CD4-positive, alpha-beta T cell treated with Interleukin-6 for 4 hours (primary cell): ENCODE measurements around the gene WRAP73.
A peak's percentile ranks its signal among the peaks of the same experiment; 100 is the strongest.

Source experiments
- DNase-seq: peaks from one replicate; pipeline ENCODE4 v3.0.0-alpha.2; 2020; ENCODE audit warnings: mixed read lengths

WRAP73 gene

GRCh38 chr1:3649342-3650247, at the start of gene WRAP73:
WRAP73 (minus strand) TSS chr1:3650103; CDS start chr1:3649999, 104 bp downstream.
- peak; percentile 92 for DNase-seq

DNA sequence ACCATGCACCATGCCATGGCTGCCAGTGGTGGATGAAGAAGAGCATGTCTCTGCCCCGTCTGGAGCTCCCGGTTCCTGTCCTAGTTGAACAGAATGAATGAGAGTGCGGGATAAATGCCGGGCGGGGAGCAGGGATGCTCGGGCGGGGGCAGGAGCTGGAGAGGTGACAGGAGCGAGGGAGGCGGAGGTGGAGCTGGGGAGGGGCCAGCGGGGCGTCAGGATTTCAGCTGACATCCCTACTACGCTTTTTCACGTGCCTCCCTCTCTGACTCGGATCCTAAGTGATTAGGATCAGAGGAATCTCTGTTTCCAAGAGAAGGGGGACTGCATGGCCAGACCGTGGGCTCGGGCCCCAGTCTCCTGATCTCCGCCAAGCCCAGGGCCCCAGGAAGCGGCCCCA, 49.7 kb upstream of the WRAP73 start:
- no peak for DNase-seq

DNA sequence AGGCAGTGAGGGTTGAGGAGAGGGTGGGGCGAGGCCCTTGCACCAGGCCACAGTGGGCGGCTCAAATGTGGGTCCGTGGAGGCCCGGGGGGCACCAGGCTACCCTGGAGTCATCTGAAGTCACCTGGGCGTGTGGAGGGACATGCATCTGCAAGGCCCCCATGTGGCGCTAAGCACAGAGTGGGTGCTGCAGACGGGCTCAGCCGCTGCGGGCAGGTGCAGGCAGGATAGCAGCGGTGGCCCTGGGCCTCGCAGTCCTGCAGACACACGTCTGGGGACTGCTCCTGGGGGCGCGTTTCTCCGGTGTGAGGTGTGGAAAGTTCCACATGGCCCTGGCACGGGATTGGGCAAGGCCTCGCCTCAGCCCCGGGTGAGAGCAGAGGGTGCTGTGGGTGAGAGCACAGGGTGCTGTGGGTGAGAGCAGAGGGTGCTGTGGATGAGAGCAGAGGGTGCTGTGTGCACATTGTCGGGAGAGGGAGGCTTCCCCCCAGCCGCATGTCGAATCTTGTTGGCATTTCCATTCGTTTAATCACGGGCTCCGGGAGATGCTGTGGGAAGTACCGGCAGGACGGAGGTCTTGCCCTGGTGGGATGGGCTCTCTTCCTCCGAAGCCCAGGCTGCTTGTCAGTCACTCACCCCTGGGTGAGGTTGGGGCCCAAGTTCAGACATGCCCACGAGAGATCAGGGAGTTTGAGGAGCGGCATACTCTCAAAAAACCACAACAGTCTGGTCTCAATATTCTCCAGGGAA, 48.9 kb upstream of the WRAP73 start:
- DNase-seq: no peak

- no peak for DNase-seq
These were observed 47.9 kb upstream of the WRAP73 start for GRCh38 chr1:3697810-3698209.

DNA sequence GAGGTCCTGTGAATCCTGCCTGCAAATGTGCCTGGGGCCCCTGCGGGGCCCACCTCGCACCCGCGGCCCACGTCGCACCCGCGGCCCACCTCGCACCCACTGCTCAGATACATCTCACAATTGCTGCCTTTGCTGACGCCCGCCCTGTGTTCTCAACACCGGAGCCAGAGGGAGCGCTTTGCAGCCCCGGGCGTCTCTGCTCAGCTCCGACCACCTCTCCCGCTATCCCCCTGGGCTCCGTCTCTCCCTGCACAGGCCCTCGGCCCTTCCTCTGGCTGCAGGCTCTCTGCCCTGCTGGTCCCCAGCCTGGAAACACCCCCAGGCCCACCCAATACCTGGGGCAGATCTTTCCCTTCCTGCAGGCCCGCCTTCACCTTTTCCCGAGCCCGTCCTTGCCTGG, 47.2 kb upstream of the WRAP73 start:
- no peak for DNase-seq

- no peak for DNase-seq
These were observed 46.8 kb upstream of the WRAP73 start for GRCh38 chr1:3696689-3697088.

GRCh38 chr1:3695326-3696217, 45.7 kb upstream of the WRAP73 start:
- peak; percentile 38 for DNase-seq

DNA sequence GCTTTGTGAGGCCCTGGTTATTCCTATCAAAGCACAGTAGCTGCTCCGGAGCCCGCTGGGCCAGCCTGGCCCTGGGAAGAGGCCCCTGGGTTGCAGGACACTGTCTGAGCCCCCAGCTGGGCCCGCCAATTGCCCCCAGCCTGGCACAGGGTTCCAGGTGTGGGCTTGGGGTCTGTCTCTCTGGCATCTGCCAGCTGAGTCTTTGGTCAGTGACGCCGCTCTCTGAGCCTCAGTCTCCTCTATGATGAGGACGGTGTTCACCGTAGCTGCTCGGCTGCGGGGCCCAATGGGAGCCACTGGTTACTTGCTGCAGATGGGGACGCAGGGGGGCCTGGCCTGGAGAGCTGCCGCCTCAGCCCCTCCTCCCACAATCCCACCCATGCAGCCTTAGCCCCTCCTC, 43.4 kb upstream of the WRAP73 start:
- DNase-seq: no peak

GRCh38 chr1:3692598-3692997, 42.7 kb upstream of the WRAP73 start:
- no peak for DNase-seq

GRCh38 chr1:3691421-3692204, 41.7 kb upstream of the WRAP73 start:
- no peak for DNase-seq

GRCh38 chr1:3690282-3691065, 40.6 kb upstream of the WRAP73 start:
- DNase-seq: no peak

DNA sequence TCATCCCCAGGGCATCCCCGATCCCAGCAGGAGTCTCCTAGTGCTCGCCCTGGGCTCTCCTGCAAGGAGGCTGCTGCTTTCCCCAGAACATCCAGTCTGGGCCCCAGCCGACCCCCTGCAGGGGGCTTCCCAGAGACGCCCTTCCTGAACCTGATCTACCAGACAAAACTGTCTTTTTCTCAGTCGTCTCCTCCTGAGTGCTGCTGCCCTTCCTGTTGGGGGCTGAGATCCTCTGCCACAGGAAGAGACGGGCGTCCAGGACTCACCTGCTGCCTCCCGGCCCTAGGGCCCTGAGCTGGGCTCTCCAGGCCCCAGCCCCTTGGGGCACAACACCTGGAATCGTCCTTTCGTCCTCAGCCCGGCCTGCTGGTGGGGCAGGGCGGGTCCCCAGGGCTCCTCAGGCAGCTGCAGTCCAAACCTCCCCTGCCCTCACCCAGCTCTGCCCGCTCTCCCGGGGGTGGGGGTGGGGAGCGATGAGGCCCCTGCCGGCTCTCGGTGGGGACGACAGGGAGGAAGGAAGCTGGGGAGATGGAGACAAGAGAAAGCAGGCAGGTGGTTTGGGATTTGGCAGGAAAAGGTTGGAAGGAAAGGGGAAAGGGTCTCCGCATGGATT, 39.3 kb upstream of the WRAP73 start:
- no peak for DNase-seq

- no peak for DNase-seq
These were observed 38.6 kb upstream of the WRAP73 start for GRCh38 chr1:3688356-3689137.

DNA sequence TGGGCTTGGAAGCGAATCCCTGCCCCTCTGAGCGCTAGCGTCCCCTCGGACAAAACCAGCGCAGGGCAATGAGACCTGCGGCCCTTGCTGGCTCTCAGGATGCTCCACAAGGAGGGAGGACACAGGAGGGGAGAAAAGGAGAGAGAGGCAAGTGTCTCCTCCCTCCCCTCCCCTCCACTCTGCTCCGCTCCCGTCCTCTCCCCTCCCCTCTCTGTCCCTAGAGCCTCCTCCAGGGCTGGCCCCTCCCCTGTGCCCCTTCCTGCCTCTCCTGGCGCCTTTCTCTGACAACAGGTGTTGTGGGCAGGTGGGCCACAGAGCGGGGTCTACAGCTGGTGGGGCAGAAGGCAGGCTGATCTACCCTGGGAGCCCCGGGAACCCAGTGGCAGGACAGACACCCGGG, 37.6 kb upstream of the WRAP73 start:
- no peak for DNase-seq

DNA sequence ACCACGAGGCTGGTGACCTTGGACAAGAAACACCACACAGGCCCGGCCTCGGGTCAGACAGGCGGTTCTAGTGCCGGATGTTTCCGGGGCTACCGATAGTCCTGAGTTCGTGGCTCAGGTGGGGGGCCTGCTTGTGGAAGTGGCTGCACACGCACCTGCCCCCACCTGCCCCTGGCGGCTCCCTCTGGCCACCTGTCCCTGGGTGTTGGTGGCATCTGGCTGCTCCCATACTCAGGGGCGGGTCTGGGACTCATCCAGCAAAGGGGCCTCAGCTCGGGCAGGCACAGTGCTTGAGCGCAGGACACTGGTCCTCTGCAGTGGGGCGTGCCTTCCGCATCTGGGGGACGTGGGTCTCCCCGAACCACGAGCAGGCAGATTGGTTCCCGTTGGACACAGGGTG, 36.0 kb upstream of the WRAP73 start:
- DNase-seq: no peak

DNA sequence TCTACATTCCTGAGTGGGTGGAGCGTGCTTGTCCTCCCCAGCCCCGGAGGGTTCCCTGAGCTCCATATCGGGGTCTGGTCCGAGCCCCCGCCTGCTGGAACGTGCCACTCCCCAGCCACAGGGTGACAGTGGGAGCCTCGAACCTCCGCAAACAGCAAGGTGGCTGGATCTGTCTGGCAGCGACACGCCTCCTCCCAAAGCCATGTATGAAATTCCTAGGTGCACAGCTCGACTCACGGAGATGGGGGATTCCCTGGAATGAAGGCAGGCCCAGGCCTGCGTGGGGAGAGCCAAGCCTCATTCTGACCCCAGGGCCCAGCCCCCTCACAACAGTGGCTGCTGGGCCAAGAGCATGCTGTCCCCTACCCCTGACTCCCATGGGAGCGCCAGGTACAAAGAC, 35.3 kb upstream of the WRAP73 start:
- no peak for DNase-seq

DNA sequence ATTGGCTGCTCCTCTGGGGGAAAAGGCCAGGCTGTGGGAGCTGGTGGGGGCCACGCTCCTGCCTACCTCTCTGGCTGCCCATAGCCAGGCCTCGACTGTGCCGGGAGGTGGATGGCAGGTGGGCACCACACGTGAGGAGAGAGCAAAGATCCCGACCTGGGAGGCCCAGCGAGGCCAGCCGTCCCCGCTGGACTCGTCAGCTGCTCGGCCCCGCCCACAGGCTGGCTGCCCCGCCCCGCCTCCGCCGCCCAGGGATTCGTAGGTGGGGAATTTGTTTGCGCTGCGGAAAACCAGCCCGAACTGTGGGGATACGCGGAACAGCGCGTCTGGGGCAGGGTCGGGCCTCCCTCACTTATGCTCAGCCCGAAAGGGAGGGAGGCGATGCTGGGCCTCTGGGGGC, 34.1 kb upstream of the WRAP73 start:
- no peak for DNase-seq

- no peak for DNase-seq
These were observed 33.3 kb upstream of the WRAP73 start for GRCh38 chr1:3683197-3683596.

GRCh38 chr1:3681898-3682806, 32.2 kb upstream of the WRAP73 start:
- DNase-seq: no peak
